Vagina (tissue), 2 donors: ENCODE measurements around the gene MGLL.

Experiments used
- POLR2A ChIP-seq, 2 donors: fragments of 450-650 bp; IDR thresholded peaks; one replicate each; pipeline ENCODE4 v1.6.1; 2017; ENCODE audit warnings: antibody characterized with exemption in 2 of 2, mild to moderate bottlenecking in 2 of 2, moderate library complexity in 2 of 2
- POLR2AphosphoS5 ChIP-seq, 2 donors: sonication (generic); formaldehyde crosslinking; IDR thresholded peaks; one replicate each; pipeline ENCODE4 v1.9.0; 2017; ENCODE audit warnings: antibody characterized with exemption in 2 of 2, mild to moderate bottlenecking in 2 of 2, low read depth in 1 of 2; ENCODE audit not compliant: insufficient read depth in 1 of 2
- TF ChIP-seq, protein P1 (sequence below), 3 experiments: fragments of 450-650 bp in 2 of 3; fragments of 200-600 bp in 1 of 3; sonication (generic) in 1 of 3; IDR thresholded peaks; one replicate each; pipeline ENCODE4 v1.5.1; 2017 to 2019; ENCODE audit warnings: antibody characterized with exemption in 3 of 3, mild to moderate bottlenecking in 2 of 3, moderate library complexity in 2 of 3

DNA sequence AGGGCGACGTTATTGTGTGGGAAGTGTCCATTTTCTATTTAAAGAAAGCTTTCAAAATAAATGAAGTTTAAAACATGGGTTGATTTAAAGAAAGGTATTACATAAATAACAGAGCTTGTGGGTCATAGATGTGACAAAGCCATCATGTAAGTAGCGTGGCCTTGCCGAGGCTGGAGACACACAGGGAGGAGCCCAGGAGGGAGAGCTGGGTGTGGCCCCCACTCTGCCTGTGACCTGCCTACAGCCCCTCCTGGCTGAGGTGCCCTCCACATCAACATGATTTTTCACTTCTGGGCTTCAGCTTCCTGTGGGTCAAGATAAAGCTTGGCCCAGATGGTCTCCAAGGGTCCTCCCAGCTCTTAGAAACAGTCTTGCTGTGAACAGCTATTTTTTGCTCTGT is 12.5 kb upstream of the MGLL start:
- no peak for TF ChIP-seq POLR2A (IDR thresholded peaks at IDR 0.05)
- TF ChIP-seq, protein P1, sequence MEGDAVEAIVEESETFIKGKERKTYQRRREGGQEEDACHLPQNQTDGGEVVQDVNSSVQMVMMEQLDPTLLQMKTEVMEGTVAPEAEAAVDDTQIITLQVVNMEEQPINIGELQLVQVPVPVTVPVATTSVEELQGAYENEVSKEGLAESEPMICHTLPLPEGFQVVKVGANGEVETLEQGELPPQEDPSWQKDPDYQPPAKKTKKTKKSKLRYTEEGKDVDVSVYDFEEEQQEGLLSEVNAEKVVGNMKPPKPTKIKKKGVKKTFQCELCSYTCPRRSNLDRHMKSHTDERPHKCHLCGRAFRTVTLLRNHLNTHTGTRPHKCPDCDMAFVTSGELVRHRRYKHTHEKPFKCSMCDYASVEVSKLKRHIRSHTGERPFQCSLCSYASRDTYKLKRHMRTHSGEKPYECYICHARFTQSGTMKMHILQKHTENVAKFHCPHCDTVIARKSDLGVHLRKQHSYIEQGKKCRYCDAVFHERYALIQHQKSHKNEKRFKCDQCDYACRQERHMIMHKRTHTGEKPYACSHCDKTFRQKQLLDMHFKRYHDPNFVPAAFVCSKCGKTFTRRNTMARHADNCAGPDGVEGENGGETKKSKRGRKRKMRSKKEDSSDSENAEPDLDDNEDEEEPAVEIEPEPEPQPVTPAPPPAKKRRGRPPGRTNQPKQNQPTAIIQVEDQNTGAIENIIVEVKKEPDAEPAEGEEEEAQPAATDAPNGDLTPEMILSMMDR (IDR thresholded peaks at IDR 0.05): no peak
- TF ChIP-seq POLR2AphosphoS5 (IDR thresholded peaks at IDR 0.05; ENCODE audit: insufficient read depth in 1 of 2, low read depth in 1 of 2): no peak
